ENCODE data around the gene GRK5. TPM values are rescaled to one million over a fixed set of nuclear protein-coding genes. Genes with fewer than 3 reads are reported as not detected.

GRK5 gene
- total RNA-seq, 1 donor from 2014 or later, result 163 TPM

DNA sequence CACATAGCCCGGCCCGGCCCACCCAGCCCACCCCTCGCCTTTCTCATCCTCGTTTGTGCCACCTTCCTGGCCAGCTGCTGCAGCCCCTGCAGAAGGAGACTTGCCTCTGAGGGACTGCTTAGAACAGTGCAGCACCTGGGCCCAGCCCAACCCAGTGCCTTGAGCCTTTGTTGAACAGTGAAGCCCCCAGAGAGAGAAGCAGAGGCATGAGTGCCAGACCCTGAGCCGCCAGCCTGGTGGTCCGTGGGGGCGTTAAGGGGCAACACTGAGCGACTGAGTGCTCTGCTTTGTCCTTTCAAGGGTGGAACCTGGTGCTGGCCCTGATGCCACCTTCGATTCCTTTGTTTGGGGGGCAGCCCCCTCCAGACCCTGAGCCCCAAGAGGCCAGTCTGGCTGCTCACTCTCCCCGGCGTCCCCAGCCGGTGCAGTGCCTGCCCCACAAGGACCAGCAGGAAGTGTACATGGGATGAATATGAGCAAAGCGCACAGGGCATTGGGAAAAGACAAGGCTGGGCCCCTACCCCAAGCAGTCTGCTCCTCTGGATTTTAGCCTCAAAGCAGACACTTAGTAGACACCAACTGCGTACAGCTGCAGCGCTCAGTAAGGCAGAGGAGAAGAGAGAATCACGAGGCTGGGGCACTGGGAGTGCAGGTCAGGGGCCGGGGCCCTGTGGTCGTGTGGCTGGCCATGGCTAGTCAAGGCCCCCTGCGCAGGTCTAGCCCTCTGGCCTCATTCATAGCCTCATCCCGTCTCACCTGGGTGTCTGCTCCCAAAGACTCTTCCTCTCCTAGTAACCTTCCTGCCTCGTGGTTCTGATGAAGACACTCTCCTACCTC lies 239.3 kb downstream of the GRK5 start:
- Mint-ChIP-seq H3K27me3 (ENCODE audit: unreplicated experiment) (peaks cover 39% of the 10 kb centered on the region), H3K9me3 (ENCODE audit: unreplicated experiment) (no peaks in the 10 kb centered on the region)

DNA sequence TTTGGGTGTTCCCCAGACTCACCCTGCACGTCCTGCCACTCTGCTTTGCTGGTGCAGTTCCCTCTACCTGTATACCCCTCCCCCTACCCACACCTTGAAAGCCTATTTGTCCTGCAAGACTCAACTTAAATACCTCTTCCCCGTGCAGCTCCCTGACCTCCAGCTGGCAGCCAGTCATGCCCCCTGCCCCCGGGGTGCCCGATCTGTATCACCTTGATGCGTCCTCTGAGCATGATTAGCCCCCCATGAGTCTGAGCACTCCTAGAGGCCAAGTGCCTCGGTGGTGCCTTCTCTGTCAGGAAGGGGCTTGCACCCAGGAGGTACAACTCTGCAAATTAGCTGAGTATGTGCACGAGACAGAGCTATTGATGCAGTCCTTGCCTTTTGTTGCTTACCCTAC lies 240.1 kb downstream of the GRK5 start:
- H3K9me3 Mint-ChIP-seq (ENCODE audit: unreplicated experiment), result no peaks in the 10 kb centered on the region
- peak overlapping the region; percentile 82 for H3K4me3 Mint-ChIP-seq (ENCODE audit: unreplicated experiment)
- TF ChIP-seq, protein P1, sequence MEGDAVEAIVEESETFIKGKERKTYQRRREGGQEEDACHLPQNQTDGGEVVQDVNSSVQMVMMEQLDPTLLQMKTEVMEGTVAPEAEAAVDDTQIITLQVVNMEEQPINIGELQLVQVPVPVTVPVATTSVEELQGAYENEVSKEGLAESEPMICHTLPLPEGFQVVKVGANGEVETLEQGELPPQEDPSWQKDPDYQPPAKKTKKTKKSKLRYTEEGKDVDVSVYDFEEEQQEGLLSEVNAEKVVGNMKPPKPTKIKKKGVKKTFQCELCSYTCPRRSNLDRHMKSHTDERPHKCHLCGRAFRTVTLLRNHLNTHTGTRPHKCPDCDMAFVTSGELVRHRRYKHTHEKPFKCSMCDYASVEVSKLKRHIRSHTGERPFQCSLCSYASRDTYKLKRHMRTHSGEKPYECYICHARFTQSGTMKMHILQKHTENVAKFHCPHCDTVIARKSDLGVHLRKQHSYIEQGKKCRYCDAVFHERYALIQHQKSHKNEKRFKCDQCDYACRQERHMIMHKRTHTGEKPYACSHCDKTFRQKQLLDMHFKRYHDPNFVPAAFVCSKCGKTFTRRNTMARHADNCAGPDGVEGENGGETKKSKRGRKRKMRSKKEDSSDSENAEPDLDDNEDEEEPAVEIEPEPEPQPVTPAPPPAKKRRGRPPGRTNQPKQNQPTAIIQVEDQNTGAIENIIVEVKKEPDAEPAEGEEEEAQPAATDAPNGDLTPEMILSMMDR (IDR thresholded peaks at IDR 0.05; ENCODE audit: unreplicated experiment), result no peak
- DNase-seq (ENCODE audit: low spot score), result no peak
- H3K27me3 Mint-ChIP-seq (ENCODE audit: unreplicated experiment), result peaks cover 38% of the 10 kb centered on the region
- H3K4me1 Mint-ChIP-seq (ENCODE audit: unreplicated experiment), result peaks cover 15% of the 10 kb centered on the region
- peaks cover 54% of the 10 kb centered on the region for H3K36me3 Mint-ChIP-seq (ENCODE audit: low read depth, unreplicated experiment)
- peak overlapping the region; percentile 57 for H3K27ac Mint-ChIP-seq (ENCODE audit: unreplicated experiment)

More for the DNA sequence above, 239.3 kb downstream of the GRK5 start:
- Mint-ChIP-seq H3K4me1 (ENCODE audit: unreplicated experiment) (peaks cover 15% of the 10 kb centered on the region), H3K4me3 (ENCODE audit: unreplicated experiment) (peak overlapping the region; percentile 82), H3K36me3 (ENCODE audit: low read depth, unreplicated experiment) (peaks cover 56% of the 10 kb centered on the region), H3K27ac (ENCODE audit: unreplicated experiment) (no peak overlapping the region)
- DNase-seq (ENCODE audit: low spot score), result no peak
- TF ChIP-seq, protein P1 (IDR thresholded peaks at IDR 0.05; ENCODE audit: unreplicated experiment), result no peak

DNA sequence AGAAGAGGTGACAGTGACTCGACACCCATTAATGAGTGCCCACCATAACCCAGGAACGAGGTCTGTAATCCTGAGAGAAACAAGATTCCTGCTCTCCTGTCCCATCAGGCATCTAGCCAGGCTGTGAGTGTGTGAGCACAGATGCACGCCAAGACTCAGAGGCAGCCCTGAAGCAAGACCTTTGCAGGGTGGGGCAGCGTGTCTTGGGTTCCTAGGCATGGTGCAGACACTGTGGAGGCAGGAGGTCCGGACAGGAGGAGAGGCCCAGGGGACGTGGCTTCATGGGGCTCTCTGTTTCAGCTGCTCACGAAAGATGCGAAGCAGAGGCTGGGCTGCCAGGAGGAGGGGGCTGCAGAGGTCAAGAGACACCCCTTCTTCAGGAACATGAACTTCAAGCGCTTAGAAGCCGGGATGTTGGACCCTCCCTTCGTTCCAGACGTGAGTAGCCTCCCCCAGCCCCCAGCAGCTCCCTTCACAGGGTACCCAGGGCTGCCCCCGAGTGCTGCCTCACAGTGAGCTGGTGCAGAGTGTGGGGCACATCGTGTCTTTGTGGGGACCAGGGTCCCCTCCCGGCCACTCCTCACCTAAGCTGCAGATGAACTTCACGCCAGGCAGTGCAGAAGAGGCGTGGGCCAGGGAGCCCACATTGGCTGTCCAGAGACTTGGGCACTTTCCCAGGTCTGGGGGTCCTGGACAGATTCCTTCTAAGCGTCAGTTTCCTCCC lies 240.6 kb downstream of the GRK5 start:
- Mint-ChIP-seq H3K27me3 (ENCODE audit: unreplicated experiment) (peaks cover 32% of the 10 kb centered on the region), H3K27ac (ENCODE audit: unreplicated experiment) (peak overlapping the region; percentile 57), H3K4me1 (ENCODE audit: unreplicated experiment) (peaks cover 12% of the 10 kb centered on the region), H3K36me3 (ENCODE audit: low read depth, unreplicated experiment) (peaks cover 50% of the 10 kb centered on the region), H3K9me3 (ENCODE audit: unreplicated experiment) (no peaks in the 10 kb centered on the region), H3K4me3 (ENCODE audit: unreplicated experiment) (no peak overlapping the region)
- TF ChIP-seq, protein P1 (IDR thresholded peaks at IDR 0.05; ENCODE audit: unreplicated experiment), result no peak
- no peak for DNase-seq (ENCODE audit: low spot score)

DNA sequence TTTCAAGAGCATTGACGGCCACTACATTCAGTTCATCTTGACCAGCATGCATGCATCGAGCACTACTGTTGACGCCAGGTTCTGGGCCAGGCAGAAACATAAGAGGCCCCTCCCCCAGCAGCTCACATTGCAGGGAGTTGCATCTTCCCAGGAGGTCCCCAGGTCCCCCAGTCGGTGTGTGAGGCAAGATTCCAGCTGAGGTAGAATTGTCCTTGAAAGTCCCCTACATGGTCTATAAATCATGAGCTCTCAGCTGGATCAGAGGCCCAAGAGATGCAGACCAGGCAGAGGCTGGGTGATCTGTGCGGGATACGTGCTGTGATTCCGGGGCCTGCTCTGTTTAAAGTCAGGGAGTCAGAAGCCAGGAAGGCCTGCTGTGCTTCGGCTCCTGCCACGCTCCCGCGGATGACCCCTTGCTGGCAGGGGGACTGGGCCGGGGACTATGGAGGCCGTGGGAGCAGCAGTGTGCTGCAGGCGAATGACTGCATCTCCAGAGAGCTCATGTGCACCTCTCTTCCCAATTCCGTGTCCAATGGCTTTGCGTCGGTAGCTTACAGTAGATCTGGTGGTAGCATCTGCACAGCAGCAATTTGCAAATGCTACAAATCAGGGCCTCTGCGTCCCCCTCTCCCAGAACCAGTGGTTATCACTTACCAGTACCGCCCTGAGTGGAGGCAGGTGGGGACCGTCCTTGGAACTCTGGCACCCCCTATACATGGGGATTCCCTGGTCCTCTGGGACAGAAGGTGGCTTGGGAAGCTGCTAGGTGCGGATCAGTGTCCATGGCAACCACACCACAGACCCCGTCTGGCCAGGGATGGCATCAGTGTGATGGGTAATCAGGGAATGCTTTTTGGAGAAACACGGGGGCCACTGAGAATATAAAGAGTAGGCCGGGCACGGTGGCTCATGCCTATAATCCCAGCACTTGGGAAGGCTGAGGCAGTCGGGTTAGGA lies 241.5 kb downstream of the GRK5 start:
- H3K27me3 Mint-ChIP-seq (ENCODE audit: unreplicated experiment), result peaks cover 30% of the 10 kb centered on the region
- TF ChIP-seq, protein P1 (IDR thresholded peaks at IDR 0.05; ENCODE audit: unreplicated experiment), result no peak

More for the DNA sequence above, 241.5 kb downstream of the GRK5 start:
- no peaks in the 10 kb centered on the region for H3K9me3 Mint-ChIP-seq (ENCODE audit: unreplicated experiment)
- H3K27ac Mint-ChIP-seq (ENCODE audit: unreplicated experiment), result peak overlapping the region; percentile 64
- H3K4me1 Mint-ChIP-seq (ENCODE audit: unreplicated experiment), result peaks cover 15% of the 10 kb centered on the region
- peaks cover 53% of the 10 kb centered on the region for H3K36me3 Mint-ChIP-seq (ENCODE audit: low read depth, unreplicated experiment)
- H3K4me3 Mint-ChIP-seq (ENCODE audit: unreplicated experiment), result no peak overlapping the region
- no peak for DNase-seq (ENCODE audit: low spot score)

All from endothelial cell (in vitro differentiated cells).